GM23338 (cell line): ENCODE results near the gene RAMP1. TPM values are rescaled to one million over a fixed set of nuclear protein-coding genes. Genes with fewer than 3 reads are reported as not detected.

Source experiments
- CTCF ChIP-seq, 2 experiments: fragments of 200-600 bp in 1 of 2; sonication (generic) in 1 of 2; conservative IDR thresholded peaks; 2 replicates each; pipeline versions ENCODE4 v1.5.1 to v1.6.1; 2016 to 2017; ENCODE audit warnings: antibody characterized with exemption in 2 of 2, low read depth in 2 of 2, mild to moderate bottlenecking in 2 of 2, moderate library complexity in 1 of 2
- ETS1 ChIP-seq: IDR thresholded peaks from 2 replicates; pipeline ENCODE4 v1.6.1; 2016; ENCODE audit warnings: antibody characterized with exemption
- EZH2 ChIP-seq: fragments of 200-600 bp; sonication (generic); IDR thresholded peaks from one replicate; pipeline ENCODE4 v1.8.0; 2017; ENCODE audit warnings: antibody characterized with exemption, mild to moderate bottlenecking, low read depth; ENCODE audit not compliant: unreplicated experiment
- EZH2phosphoT487 ChIP-seq: fragments of 200-600 bp; sonication (generic); IDR thresholded peaks from one replicate; pipeline ENCODE4 v1.8.1; 2018; ENCODE audit warnings: antibody characterized with exemption; ENCODE audit not compliant: unreplicated experiment
- NANOG ChIP-seq: IDR thresholded peaks from 2 replicates; pipeline ENCODE4 v1.6.1; 2016; ENCODE audit warnings: antibody characterized with exemption, borderline replicate concordance
- ZNF114 ChIP-seq: fragments of 250-450 bp; sonication (Bioruptor Pico); IDR thresholded peaks from 2 replicates; pipeline ENCODE4 v1.5.0; 2020; ENCODE audit warnings: mild to moderate bottlenecking, moderate library complexity
- polyA plus RNA-seq: library from polyadenylated mRNA; unstranded; fragments of >200 nt; fragmentation: Nextera tagmentation; extraction: Ambion mirVana; gene quantifications from 2 replicates; pipeline ENCODE4 v1.2.1, GENCODE V29; 2016
- small RNA-seq: library from RNA; depleted of rRNA; stranded (forward); fragments of <200 nt; gene quantifications from one replicate; pipeline ENCODE3, GENCODE V24; 2014; ENCODE audit warnings: low replicate concordance
- total RNA-seq: library from RNA; depleted of rRNA; stranded (reverse); fragments of >200 nt; shearing (Covaris generic); gene quantifications from 2 replicates; pipeline ENCODE4 v1.2.3, GENCODE V29; 2014; rRNA removed
- TF ChIP-seq, protein P1 (sequence below): fragments of 250-450 bp; sonication (Bioruptor Pico); IDR thresholded peaks from 2 replicates; pipeline ENCODE4 v1.5.0; 2020; ENCODE audit warnings: mild to moderate bottlenecking, moderate library complexity
- TF ChIP-seq, protein P2 (sequence below): IDR thresholded peaks from one replicate; pipeline ENCODE4 v1.6.1; 2018; ENCODE audit warnings: antibody characterized with exemption; ENCODE audit not compliant: unreplicated experiment

The RAMP1 gene
- total and polyA plus RNA-seq, 2 experiments from 2014 or later, result 1.7 to 3.3 TPM

GRCh38 chr2:237961637-237962036 lies 102.2 kb downstream of the RAMP1 start (continued):
- TF ChIP-seq, protein P1, sequence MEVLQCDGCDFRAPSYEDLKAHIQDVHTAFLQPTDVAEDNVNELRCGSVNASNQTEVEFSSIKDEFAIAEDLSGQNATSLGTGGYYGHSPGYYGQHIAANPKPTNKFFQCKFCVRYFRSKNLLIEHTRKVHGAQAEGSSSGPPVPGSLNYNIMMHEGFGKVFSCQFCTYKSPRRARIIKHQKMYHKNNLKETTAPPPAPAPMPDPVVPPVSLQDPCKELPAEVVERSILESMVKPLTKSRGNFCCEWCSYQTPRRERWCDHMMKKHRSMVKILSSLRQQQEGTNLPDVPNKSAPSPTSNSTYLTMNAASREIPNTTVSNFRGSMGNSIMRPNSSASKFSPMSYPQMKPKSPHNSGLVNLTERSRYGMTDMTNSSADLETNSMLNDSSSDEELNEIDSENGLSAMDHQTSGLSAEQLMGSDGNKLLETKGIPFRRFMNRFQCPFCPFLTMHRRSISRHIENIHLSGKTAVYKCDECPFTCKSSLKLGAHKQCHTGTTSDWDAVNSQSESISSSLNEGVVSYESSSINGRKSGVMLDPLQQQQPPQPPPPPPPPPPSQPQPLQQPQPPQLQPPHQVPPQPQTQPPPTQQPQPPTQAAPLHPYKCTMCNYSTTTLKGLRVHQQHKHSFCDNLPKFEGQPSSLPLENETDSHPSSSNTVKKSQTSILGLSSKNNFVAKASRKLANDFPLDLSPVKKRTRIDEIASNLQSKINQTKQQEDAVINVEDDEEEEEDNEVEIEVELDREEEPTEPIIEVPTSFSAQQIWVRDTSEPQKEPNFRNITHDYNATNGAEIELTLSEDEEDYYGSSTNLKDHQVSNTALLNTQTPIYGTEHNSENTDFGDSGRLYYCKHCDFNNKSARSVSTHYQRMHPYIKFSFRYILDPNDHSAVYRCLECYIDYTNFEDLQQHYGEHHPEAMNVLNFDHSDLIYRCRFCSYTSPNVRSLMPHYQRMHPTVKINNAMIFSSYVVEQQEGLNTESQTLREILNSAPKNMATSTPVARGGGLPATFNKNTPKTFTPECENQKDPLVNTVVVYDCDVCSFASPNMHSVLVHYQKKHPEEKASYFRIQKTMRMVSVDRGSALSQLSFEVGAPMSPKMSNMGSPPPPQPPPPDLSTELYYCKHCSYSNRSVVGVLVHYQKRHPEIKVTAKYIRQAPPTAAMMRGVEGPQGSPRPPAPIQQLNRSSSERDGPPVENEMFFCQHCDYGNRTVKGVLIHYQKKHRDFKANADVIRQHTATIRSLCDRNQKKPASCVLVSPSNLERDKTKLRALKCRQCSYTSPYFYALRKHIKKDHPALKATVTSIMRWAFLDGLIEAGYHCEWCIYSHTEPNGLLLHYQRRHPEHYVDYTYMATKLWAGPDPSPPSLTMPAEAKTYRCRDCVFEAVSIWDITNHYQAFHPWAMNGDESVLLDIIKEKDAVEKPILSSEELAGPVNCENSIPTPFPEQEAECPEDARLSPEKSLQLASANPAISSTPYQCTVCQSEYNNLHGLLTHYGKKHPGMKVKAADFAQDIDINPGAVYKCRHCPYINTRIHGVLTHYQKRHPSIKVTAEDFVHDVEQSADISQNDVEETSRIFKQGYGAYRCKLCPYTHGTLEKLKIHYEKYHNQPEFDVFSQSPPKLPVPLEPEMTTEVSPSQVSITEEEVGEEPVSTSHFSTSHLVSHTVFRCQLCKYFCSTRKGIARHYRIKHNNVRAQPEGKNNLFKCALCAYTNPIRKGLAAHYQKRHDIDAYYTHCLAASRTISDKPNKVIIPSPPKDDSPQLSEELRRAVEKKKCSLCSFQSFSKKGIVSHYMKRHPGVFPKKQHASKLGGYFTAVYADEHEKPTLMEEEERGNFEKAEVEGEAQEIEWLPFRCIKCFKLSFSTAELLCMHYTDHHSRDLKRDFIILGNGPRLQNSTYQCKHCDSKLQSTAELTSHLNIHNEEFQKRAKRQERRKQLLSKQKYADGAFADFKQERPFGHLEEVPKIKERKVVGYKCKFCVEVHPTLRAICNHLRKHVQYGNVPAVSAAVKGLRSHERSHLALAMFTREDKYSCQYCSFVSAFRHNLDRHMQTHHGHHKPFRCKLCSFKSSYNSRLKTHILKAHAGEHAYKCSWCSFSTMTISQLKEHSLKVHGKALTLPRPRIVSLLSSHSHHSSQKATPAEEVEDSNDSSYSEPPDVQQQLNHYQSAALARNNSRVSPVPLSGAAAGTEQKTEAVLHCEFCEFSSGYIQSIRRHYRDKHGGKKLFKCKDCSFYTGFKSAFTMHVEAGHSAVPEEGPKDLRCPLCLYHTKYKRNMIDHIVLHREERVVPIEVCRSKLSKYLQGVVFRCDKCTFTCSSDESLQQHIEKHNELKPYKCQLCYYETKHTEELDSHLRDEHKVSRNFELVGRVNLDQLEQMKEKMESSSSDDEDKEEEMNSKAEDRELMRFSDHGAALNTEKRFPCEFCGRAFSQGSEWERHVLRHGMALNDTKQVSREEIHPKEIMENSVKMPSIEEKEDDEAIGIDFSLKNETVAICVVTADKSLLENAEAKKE (CRISPR knock-in tag), result no peak
- no peak for TF ChIP-seq NANOG
- TF ChIP-seq ZNF114 (CRISPR knock-in tag), result no peak
- TF ChIP-seq, protein P2, sequence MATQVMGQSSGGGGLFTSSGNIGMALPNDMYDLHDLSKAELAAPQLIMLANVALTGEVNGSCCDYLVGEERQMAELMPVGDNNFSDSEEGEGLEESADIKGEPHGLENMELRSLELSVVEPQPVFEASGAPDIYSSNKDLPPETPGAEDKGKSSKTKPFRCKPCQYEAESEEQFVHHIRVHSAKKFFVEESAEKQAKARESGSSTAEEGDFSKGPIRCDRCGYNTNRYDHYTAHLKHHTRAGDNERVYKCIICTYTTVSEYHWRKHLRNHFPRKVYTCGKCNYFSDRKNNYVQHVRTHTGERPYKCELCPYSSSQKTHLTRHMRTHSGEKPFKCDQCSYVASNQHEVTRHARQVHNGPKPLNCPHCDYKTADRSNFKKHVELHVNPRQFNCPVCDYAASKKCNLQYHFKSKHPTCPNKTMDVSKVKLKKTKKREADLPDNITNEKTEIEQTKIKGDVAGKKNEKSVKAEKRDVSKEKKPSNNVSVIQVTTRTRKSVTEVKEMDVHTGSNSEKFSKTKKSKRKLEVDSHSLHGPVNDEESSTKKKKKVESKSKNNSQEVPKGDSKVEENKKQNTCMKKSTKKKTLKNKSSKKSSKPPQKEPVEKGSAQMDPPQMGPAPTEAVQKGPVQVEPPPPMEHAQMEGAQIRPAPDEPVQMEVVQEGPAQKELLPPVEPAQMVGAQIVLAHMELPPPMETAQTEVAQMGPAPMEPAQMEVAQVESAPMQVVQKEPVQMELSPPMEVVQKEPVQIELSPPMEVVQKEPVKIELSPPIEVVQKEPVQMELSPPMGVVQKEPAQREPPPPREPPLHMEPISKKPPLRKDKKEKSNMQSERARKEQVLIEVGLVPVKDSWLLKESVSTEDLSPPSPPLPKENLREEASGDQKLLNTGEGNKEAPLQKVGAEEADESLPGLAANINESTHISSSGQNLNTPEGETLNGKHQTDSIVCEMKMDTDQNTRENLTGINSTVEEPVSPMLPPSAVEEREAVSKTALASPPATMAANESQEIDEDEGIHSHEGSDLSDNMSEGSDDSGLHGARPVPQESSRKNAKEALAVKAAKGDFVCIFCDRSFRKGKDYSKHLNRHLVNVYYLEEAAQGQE, result no peak
- no peak for TF ChIP-seq ETS1
- TF ChIP-seq EZH2phosphoT487, result no peak
- TF ChIP-seq CTCF (conservative IDR thresholded peaks at IDR 0.05; ENCODE audit: low read depth in 2 of 2), result no peak
- TF ChIP-seq EZH2, result no peak

Small RNAs within 50 kb of the gene (small RNA-seq; reads per million reads assigned to genes)
- gene RF00157, result not detected

Other genes starting within 250 kb of the RAMP1 start
- gene LRRFIP1, start 232.0 kb upstream of the RAMP1 start, total RNA-seq, result 57.4 and 59.6 TPM in 2 replicates
- 160 and 178 TPM in 2 replicates for gene LRRFIP1, start 232.0 kb upstream of the RAMP1 start, polyA plus RNA-seq
- 0.19 and 0.87 TPM in 2 replicates for gene RBM44, start 60.8 kb upstream of the RAMP1 start, total RNA-seq
- gene RBM44, start 60.8 kb upstream of the RAMP1 start, polyA plus RNA-seq, result 0.21 and 0.29 TPM in 2 replicates
- 56.7 and 106 TPM in 2 replicates for gene UBE2F, start 107.4 kb downstream of the RAMP1 start, total RNA-seq
- 91.3 and 98.2 TPM in 2 replicates for gene UBE2F, start 107.4 kb downstream of the RAMP1 start, polyA plus RNA-seq
- gene SCLY, start 201.4 kb downstream of the RAMP1 start, total RNA-seq, result 68.9 and 80.3 TPM in 2 replicates
- gene SCLY, start 201.4 kb downstream of the RAMP1 start, polyA plus RNA-seq, result 57.2 and 61.1 TPM in 2 replicates
- gene ESPNL, start 240.7 kb downstream of the RAMP1 start, total RNA-seq, result 3.1 and 4.3 TPM in 2 replicates
- gene ESPNL, start 240.7 kb downstream of the RAMP1 start, polyA plus RNA-seq, result 0.44 and 0.71 TPM in 2 replicates